C4-2B (cell line): ENCODE results near the gene ROR2.

ENCODE experiments used
- ZFX ChIP-seq: fragments of 450-650 bp; IDR thresholded peaks from 2 replicates; pipeline ENCODE4 v1.6.1; 2017
- TF ChIP-seq, protein P1 (sequence below): fragments of 450-650 bp; conservative IDR thresholded peaks from 2 replicates; pipeline ENCODE4 v1.5.1; 2017; ENCODE audit warnings: mild to moderate bottlenecking

DNA sequence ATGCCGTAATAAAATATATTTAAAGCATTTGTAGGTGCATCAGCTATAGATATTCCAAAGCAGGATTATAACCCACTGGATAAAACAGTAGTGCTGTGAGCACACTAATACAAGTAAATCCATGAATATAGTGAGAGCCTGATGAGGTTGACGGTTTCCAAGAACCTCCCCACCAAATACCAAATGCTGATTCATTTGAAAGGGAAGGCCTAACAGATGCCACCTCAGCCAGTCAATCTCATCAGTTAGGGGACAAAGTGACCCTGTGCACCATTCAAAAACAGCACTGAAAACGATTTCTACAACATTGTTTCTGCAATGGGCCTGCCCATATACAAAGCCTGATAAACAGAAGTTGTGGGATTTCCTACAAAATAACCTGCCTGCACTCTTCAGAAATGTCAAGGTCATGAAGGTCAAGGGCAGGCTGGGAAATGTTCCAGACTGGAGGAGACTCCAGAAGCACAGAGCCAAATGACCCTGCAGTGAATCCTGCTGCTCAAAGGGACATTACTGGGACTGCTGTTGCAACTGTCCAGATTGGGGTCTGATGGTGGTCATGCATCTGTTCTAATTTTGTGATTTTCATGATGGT, 69.6 kb downstream of the ROR2 start:
- TF ChIP-seq, protein P1, sequence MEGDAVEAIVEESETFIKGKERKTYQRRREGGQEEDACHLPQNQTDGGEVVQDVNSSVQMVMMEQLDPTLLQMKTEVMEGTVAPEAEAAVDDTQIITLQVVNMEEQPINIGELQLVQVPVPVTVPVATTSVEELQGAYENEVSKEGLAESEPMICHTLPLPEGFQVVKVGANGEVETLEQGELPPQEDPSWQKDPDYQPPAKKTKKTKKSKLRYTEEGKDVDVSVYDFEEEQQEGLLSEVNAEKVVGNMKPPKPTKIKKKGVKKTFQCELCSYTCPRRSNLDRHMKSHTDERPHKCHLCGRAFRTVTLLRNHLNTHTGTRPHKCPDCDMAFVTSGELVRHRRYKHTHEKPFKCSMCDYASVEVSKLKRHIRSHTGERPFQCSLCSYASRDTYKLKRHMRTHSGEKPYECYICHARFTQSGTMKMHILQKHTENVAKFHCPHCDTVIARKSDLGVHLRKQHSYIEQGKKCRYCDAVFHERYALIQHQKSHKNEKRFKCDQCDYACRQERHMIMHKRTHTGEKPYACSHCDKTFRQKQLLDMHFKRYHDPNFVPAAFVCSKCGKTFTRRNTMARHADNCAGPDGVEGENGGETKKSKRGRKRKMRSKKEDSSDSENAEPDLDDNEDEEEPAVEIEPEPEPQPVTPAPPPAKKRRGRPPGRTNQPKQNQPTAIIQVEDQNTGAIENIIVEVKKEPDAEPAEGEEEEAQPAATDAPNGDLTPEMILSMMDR, result no peak
- TF ChIP-seq ZFX, result no peak
